Measurements from ENCODE around the gene TRANK1. TPM values are rescaled to one million over a fixed set of nuclear protein-coding genes. Genes with fewer than 3 reads are reported as not detected.
"Not testable (repeated sequence)": the region's sequence is repeated elsewhere in the genome, so short reads cannot be mapped to it uniquely, and the experiment has no call there.

TRANK1 gene
- total and polyA plus RNA-seq, 5 experiments from 2014 or later, result 16.0 to 92.3 (median 20.3) TPM

DNA sequence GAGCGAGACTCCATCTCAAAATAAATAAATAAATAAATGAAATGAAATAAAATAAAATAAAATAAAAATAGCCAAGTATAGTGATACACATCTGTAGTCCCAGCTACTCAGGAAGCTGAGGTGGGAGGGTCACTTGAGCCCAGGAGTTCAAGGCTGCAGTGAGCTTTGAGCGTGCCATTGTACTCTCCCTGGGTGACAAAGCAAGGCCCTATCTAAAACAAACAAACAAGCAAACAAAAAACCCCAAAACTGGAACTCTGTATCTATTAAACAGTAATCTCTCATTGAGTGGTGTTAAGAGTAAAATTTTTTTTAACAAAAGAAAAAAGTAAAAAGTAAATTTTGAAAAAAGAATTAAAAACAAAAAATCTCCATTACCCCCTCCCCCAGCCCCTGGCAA, 27.3 kb upstream of the TRANK1 start:
- peaks cover 0 to 9% (median 5%) of the 10 kb centered on the region in 3 donors for H3K36me3 Mint-ChIP-seq
- no peak for DNase-seq
- POLR2A ChIA-PET, result no interaction called here
- H3K9me3 Mint-ChIP-seq, result peaks cover 0 to 7% (median 0%) of the 10 kb centered on the region in 9 donors
- peaks cover 8 to 23% (median 19%) of the 10 kb centered on the region in 4 donors for H3K4me1 Mint-ChIP-seq
- no peak overlapping the region for H3K27ac Mint-ChIP-seq
- no peak overlapping the region for H3K4me3 Mint-ChIP-seq
- no peaks in the 10 kb centered on the region for H3K27me3 Mint-ChIP-seq
- no peak for ATAC-seq

DNA sequence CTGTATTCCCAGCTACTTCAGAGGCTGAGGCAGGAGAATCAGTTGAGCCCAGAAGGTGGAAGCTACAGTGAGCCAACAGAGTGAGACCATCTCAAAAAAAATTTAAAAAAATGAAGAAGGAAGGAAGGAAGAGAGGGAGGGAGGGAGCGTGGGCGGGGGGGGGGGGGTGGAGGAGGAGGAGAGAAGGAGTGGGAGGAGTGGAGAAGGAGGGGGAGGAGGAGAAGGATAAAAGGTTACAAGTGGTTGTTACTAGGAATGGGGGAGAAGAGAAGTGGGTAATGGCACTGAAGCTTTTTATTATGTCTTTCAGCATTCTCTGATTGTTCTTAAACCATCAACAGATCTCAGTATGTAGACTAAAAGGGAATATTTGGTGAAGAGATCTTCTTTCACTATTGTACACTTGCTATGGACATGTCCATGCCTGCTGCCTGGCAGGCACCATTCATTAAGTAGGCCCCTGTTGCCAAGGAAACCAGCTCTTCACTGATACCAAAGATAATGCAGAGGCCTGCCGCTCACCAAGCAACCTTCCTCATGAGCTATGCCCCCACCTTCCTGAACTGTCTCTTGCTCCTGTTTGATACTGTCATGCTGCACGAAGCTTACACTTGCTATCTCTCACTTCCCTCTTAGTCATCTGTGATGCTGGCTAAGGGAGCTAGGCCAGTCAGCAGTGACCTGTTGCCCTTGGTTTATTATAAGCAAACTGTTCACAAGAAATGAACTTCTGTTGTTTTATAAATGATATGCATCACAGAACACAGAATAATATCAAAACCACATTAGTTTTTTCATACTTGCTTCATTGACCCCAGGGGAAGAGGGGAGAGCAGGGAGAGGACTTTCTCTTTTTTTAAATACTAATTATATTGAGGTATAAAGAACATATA, 24.9 kb upstream of the TRANK1 start:
- Mint-ChIP-seq H3K27me3 (no peaks in the 10 kb centered on the region), H3K4me3 (peak overlapping the region in 4 of 10 donors; percentile 14 to 44 (median 32)), H3K9me3 (peaks cover 0 to under 1% (median 0%) of the 10 kb centered on the region in 9 donors), H3K36me3 (peaks cover 0 to 9% (median 5%) of the 10 kb centered on the region in 3 donors), H3K27ac (peak overlapping the region in 8 of 10 donors; percentile 41 to 90 (median 52)), H3K4me1 (peaks cover 8 to 27% (median 19%) of the 10 kb centered on the region in 4 donors)
- DNase-seq, result peak in 5 of 10 donors; percentile 11 to 65 (median 24)
- POLR2A ChIA-PET, result interaction anchor here (0.8 to 1.0 kb wide), 2 partner anchors 23 kb away, joined by 3 read pairs; partner anchors contain the start of genes EPM2AIP1 and MLH1
- ATAC-seq, result peak; percentile 84 to 93

DNA sequence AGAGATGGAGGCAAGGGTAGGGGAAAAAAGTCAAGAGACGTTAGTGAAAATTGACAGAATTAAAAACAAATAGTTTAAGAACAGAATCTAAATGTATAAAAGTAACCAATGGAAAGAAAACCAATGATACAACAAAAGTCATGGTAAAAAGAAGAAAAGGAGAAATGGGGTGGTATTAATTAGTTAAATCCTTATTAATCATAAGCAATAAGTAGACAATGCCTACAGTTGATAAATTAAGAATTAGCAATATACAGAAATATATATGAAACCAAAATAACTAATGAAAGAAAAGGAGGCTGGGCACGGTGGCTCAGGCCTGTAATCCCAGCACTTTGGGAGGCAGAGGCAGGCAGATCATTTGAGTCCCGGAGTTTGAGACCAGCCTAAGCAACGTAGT, 24.2 kb upstream of the TRANK1 start:
- Mint-ChIP-seq H3K27ac (peak overlapping the region in 5 of 10 donors; percentile 41 to 90 (median 58)), H3K27me3 (no peaks in the 10 kb centered on the region), H3K9me3 (no peaks in the 10 kb centered on the region), H3K36me3 (peaks cover 0 to 7% (median 3%) of the 10 kb centered on the region in 3 donors), H3K4me1 (peaks cover 8 to 32% (median 19%) of the 10 kb centered on the region in 4 donors), H3K4me3 (peak overlapping the region in 1 of 10 donors; percentile 44)
- DNase-seq, result no peak
- ATAC-seq, result no peak
- POLR2A ChIA-PET, result interaction anchor here (0.8 kb wide), 1 partner anchor 24 kb away, joined by 3 read pairs; the partner anchor contains the start of genes EPM2AIP1 and MLH1

DNA sequence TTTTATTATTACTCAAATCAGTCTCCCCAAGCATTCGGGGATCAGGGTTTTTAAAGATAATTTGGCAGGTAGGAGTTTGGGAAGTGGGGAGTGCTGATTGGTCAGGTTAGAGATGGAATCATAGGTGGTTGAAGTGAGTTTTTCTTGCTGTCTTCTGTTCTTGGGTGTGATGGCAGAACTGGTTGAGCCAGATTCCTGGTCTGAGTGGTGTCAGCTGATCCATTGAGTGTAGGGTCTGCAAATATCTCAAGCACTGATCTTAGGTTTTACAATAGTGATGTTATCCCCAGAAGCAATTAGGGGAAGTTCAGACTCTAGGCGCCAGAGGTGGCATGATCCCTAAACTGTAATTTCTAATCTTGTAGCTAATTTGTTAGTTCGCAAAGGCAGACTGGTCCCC, 20.6 kb upstream of the TRANK1 start:
- no peak overlapping the region for H3K4me3 Mint-ChIP-seq
- POLR2A ChIA-PET, result no interaction called here
- peaks cover 5 to 25% (median 13%) of the 10 kb centered on the region in 4 donors for H3K4me1 Mint-ChIP-seq
- ATAC-seq (no peak), DNase-seq (no peak)
- H3K27ac Mint-ChIP-seq, result no peak overlapping the region
- no peaks in the 10 kb centered on the region for H3K27me3 Mint-ChIP-seq
- no peaks in the 10 kb centered on the region for H3K36me3 Mint-ChIP-seq
- no peaks in the 10 kb centered on the region for H3K9me3 Mint-ChIP-seq

DNA sequence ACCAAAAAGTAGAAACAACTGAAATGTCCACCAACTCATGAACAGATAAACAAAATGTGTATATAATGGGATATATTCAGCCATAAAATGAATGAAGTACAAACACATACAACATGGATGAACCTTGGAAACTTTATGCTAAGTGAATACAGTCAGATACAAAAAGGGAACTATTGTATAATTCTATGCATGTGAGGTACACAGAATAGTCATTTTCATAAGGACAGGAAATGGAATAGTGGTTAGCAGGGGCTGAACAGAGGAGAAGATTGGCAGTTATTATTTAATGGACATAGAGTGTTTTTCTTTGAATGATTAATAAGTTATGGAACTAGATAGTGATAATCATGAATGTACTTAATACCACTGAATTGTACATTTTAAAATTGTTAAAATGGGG, 20.0 kb upstream of the TRANK1 start:
- no peak for DNase-seq
- POLR2A ChIA-PET, result no interaction called here
- peaks cover 2 to 19% (median 9%) of the 10 kb centered on the region in 4 donors for H3K4me1 Mint-ChIP-seq
- no peaks in the 10 kb centered on the region for H3K27me3 Mint-ChIP-seq
- H3K27ac Mint-ChIP-seq, result no peak overlapping the region
- no peaks in the 10 kb centered on the region for H3K9me3 Mint-ChIP-seq
- no peak for ATAC-seq
- H3K36me3 Mint-ChIP-seq, result no peaks in the 10 kb centered on the region
- no peak overlapping the region for H3K4me3 Mint-ChIP-seq

DNA sequence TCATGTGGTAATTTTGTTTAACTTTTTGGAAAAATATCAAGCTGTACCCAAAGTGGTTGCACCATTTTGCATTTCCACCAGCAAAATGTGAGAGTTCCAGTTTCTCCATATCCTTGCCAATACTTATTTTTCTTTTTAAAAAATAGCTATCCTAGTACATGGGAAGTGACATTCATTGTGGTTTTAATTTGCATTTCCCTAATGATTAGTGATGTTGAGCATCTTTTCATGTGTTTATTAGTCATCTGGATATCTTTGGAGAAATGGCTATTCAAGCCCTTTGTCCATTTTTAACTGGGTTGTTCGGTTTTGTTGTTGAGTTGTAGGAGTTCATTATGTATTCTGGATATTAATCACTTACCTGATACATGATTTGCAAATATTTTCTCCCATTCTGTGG, 19.5 kb upstream of the TRANK1 start:
- ATAC-seq (no peak), DNase-seq (no peak)
- no peak overlapping the region for H3K27ac Mint-ChIP-seq
- no peaks in the 10 kb centered on the region for H3K9me3 Mint-ChIP-seq
- peaks cover 0 to 14% (median 4%) of the 10 kb centered on the region in 4 donors for H3K4me1 Mint-ChIP-seq
- H3K27me3 Mint-ChIP-seq, result no peaks in the 10 kb centered on the region
- H3K36me3 Mint-ChIP-seq, result no peaks in the 10 kb centered on the region
- POLR2A ChIA-PET, result no interaction called here
- no peak overlapping the region for H3K4me3 Mint-ChIP-seq

DNA sequence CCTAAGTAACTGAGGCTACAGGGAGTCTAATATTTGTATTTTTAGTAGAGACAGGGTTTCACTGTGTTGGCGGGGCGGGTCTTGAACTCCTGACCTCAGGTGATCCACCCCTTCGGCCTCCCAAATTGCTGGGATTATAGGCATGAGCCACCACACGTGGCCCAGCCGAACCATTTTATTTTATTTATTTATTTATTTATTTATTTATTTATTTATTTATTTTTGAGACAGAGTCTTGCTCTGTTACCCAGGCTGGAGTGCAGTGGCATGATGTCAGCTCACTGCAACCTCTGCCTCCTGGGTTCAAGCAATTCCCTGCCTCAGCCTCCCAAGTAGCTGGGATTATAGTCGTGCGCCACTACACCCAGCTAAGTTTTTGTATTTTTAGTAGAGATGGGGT, 18.2 kb upstream of the TRANK1 start:
- H3K9me3 Mint-ChIP-seq, H3K27ac Mint-ChIP-seq, H3K4me3 Mint-ChIP-seq, ATAC-seq, H3K27me3 Mint-ChIP-seq, H3K36me3 Mint-ChIP-seq, DNase-seq, POLR2A ChIA-PET: not testable (repeated sequence)
- H3K4me1 Mint-ChIP-seq, result peaks cover 0 to 16% (median 2%) of the 10 kb centered on the region in 4 donors

DNA sequence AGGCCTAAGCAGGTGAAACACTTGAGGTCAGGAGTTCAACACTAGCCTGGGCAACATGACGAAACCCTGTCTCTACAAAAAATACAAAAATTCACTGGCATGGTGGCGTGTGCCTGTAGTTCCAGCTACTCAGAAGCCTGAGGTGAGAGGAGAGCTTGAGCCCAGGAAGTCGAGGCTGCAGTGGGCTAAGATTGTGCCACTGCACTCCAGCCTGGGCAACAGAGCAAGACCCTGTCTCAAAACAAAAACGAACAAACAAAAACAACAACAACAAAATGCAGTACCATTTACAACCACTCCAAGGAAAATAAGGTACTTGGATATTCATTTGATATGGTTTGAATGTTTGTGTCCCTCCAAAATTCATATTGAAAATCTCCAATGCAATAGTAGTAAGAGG, 15.6 kb upstream of the TRANK1 start:
- POLR2A ChIA-PET, result no interaction called here
- no peak for ATAC-seq
- H3K4me1 Mint-ChIP-seq, result peaks cover 0 to 19% (median 2%) of the 10 kb centered on the region in 4 donors
- no peak for DNase-seq
- no peaks in the 10 kb centered on the region for H3K9me3 Mint-ChIP-seq
- H3K27ac Mint-ChIP-seq, result peak overlapping the region in 1 of 10 donors; percentile 8
- H3K36me3 Mint-ChIP-seq, result no peaks in the 10 kb centered on the region
- no peak overlapping the region for H3K4me3 Mint-ChIP-seq
- H3K27me3 Mint-ChIP-seq, result no peaks in the 10 kb centered on the region

DNA sequence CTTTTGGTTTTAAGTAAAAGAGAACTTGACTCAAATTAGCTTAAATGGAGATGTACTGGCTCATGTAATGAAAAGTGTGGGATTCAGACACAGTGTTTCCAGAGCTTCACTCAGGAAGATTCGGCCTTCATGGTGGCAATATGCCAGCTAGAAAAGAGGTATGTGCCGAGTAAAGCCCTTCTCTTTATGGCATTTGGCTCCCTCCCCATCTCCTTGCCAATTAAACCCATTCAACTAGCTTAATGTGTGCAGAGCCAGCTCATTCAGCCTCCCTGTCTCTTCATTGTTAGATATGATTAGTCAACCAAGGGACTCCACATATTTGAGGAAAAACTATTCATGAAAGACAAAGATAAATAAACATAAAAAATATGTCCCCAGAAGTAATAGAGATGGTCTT, 15.0 kb upstream of the TRANK1 start:
- Mint-ChIP-seq H3K36me3 (no peaks in the 10 kb centered on the region), H3K4me1 (peaks cover 0 to 15% (median 2%) of the 10 kb centered on the region in 4 donors)
- no peak for ATAC-seq

DNA sequence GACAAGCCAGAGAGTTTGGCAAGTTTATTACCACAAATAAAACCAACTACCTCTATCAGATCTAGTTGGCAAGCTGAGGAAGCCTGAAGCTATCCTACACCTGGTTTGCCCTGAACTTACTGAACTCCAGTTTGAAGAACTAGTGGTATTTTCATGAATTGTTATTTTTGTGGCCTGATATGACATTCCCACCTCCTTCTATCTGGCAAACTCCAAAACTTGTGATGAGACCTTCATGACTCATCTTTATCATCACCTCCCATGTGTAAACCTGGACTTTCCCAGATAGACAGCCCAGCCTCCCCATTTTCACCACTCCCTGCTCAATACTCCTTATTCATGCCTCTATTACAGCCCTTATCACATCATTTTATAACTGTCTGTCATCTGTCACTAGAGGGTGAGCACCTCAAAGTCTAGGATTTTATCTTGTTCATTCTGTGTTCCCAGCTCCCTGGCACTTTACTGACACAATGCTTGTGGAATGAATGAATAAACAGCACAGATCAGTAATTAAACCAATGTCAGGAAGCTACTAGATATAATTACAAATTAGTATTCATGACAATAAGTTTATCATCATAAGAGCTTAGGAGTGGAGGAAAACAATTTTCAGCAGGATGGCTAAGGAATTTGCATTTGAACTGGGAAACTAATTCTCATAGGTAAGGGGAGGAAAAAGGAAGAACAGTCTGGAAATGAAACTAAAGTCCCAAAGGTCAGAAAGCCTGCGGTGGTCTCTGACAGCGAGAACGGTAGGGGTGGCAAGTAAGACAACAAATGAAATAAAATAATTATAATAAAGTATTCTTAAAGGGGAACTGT, 13.2 kb upstream of the TRANK1 start:
- Mint-ChIP-seq H3K4me3 (peak overlapping the region in 4 of 10 donors; percentile 10 to 38 (median 28)), H3K27me3 (no peaks in the 10 kb centered on the region), H3K9me3 (no peaks in the 10 kb centered on the region), H3K4me1 (peaks cover 0 to 10% (median 2%) of the 10 kb centered on the region in 4 donors), H3K36me3 (no peaks in the 10 kb centered on the region), H3K27ac (peak overlapping the region in 8 of 10 donors; percentile 10 to 86 (median 42))
- DNase-seq (no peak), ATAC-seq (no peak)
- POLR2A ChIA-PET, result interaction anchor here (0.9 to 1.5 kb wide), 6 partner anchors 14 to 90 kb away, joined by 3 to 7 read pairs (median 4); partner anchors contain the start of gene TRANK1

More for the DNA sequence above, 15.0 kb upstream of the TRANK1 start:
- DNase-seq, result no peak
- H3K9me3 Mint-ChIP-seq, result no peaks in the 10 kb centered on the region
- no peak overlapping the region for H3K4me3 Mint-ChIP-seq
- no peaks in the 10 kb centered on the region for H3K27me3 Mint-ChIP-seq
- POLR2A ChIA-PET, result no interaction called here
- no peak overlapping the region for H3K27ac Mint-ChIP-seq

DNA sequence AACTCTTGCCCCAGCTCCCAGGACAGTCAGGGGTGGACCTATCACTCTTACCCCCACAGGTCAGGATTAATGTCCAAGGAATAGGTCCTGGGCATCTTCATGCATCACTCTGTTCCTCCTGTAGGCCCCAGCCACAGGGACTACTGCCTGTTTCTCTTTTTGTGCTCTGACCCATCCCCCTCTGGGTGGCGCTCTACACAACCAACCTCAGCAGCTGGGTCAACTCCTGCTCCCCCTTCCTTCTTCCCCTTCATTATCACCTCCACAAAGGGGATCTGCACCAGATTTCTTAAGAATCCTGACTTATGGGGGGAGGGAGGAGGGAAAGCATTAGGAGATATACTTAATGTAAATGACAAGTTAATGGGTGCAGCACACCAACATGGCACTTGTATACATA, 12.2 kb upstream of the TRANK1 start:
- Mint-ChIP-seq H3K27me3 (no peaks in the 10 kb centered on the region), H3K27ac (peak overlapping the region in 2 of 10 donors; percentile 5 to 32), H3K36me3 (no peaks in the 10 kb centered on the region), H3K4me3 (no peak overlapping the region), H3K4me1 (peaks cover 0 to 10% (median 2%) of the 10 kb centered on the region in 4 donors), H3K9me3 (no peaks in the 10 kb centered on the region)
- ATAC-seq (no peak), DNase-seq (no peak)
- POLR2A ChIA-PET, result interaction anchor here (1.5 kb wide), 2 partner anchors 12 to 89 kb away, joined by 4 to 6 read pairs; partner anchors contain the start of gene TRANK1

DNA sequence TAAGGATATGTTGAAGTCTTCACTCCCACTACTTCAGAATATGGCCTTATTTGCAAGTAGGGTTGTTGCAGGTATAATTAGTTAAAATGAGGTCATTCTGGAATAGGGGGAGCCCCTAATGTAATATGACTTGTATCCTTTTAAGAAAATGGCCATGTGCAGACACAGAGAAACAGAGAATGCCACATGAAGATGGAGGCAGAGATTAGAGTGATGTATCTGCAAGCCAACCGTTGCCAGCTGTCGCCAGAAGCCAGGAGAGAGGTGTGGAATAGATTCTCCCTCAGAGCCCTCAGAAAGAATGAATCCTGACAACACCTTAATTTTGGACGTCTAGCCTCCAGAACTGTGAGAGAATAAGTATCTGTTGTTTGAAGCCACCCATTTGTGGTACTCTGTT, 11.3 kb upstream of the TRANK1 start:
- DNase-seq (no peak), ATAC-seq (no peak)
- H3K27me3 Mint-ChIP-seq, result no peaks in the 10 kb centered on the region
- H3K4me1 Mint-ChIP-seq, result peaks cover 0 to 10% (median 2%) of the 10 kb centered on the region in 4 donors
- no peaks in the 10 kb centered on the region for H3K36me3 Mint-ChIP-seq
- POLR2A ChIA-PET, result interaction anchor here (1.5 kb wide), 1 partner anchor 11 kb away, joined by 6 read pairs; the partner anchor contains the start of gene TRANK1
- no peaks in the 10 kb centered on the region for H3K9me3 Mint-ChIP-seq
- H3K4me3 Mint-ChIP-seq, result no peak overlapping the region
- peak overlapping the region in 3 of 10 donors; percentile 13 to 58 (median 35) for H3K27ac Mint-ChIP-seq
